Activated CD4-positive, alpha-beta T cell treated with anti-CD3 and anti-CD28 coated beads, Interleukin-2, amount 50 U/mL, for 4 hours (primary cell): ENCODE measurements around the gene KIFC1.
"Not testable (repeated sequence)": the region's sequence is repeated elsewhere in the genome, so short reads cannot be mapped to it uniquely, and the experiment has no call there.

Experiments used
- DNase-seq, 2 experiments: peaks; one replicate each; pipeline ENCODE4 v3.0.0-alpha.2; 2020

KIFC1 gene

GRCh38 chr6:33377171-33377570, 14.5 kb upstream of the KIFC1 start:
- DNase-seq = no peak

DNA sequence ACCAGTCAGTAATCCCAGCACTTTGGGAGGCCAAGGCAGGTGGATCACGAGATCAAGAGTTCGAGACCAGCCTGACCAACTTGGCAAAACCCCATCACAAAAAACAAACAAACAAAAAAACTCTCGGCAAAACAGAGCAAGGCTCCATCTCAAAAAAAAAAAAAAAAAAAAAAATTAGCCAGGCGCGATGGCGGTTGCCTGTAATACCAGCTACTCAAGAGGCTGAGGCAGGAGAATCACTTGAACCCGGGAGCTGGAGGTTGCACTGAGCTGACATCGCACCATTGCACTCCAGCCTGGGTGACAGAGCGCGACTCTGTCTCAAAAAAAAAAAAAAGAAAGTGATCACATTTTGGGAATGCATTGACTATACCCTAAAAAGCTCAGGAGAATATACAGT, 12.4 kb upstream of the KIFC1 start:
- DNase-seq = not testable (repeated sequence)

DNA sequence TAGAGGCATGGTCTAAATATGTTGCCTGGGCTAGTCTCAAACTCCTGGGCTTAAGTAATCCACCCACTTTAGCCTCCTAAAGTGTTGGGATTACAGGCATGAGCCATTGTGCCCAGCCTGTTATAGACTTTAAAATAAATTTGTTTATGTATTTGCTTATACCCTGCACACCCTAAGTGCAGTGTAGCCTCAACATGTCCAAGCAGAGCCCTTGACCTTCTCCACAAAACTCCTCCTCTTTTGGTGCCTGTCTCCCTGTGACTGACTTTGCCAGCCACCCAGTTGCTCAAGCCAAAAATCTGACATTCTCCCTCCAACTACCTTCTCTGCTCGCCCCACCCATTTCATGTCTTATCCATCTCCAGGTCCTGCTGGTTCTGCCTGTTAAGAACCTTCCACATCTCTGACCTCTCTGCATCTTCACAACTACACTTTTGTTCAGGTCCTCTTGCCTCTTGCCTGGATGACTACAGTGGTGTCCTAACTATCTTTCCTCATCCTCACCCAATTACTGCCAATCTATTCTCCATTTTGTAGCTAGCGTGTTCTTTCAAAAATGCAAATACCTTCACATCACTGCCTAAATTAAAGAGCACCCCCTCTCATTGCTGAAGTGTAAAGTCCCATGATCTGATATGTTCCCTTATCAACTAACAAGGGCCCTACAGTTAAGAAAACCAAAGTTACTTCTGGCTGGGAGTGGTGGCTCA, 11.2 kb upstream of the KIFC1 start:
- no peak for DNase-seq

DNA sequence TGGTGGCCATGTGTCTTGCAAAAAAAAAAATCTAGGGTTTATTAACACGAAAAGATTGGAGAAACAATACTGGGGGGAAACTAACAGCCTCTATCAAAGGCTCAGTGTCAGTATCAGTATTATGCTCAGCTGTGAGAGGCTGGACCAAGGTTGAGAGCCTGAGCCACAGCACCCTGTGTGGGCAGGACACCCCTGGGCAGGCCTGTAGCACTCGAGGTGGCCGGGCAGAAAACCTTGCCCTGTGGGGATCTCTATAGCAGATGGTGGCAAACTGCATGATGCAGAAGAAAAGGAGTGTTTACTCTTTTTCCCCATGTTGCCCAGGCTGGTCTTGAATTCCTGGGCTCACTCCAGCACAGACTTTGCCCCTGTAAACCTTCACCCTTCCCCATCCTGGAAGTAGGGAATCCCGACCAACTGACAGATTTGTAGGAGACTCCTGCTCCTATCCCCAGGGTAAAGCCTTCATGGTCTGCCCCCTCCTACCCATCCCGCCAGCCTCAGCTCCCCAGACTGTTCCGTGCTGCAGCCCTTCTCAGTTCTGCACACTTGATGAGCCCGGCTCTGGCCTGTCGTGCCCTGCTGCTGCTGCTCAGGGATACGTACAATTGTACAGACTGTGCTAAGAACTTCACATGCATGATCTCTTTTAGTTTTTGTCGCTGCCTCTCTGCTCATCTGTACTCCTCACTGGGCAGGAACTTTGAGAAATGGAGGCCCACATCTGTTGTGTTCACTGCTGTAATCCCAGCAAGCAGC, 8.0 kb upstream of the KIFC1 start:
- no peak for DNase-seq

- no peak for DNase-seq
Measured at GRCh38 chr6:33384581-33385020, 7.0 kb upstream of the KIFC1 start.

GRCh38 chr6:33390173-33390572, 1.4 kb upstream of the KIFC1 start:
- no peak for DNase-seq

DNA sequence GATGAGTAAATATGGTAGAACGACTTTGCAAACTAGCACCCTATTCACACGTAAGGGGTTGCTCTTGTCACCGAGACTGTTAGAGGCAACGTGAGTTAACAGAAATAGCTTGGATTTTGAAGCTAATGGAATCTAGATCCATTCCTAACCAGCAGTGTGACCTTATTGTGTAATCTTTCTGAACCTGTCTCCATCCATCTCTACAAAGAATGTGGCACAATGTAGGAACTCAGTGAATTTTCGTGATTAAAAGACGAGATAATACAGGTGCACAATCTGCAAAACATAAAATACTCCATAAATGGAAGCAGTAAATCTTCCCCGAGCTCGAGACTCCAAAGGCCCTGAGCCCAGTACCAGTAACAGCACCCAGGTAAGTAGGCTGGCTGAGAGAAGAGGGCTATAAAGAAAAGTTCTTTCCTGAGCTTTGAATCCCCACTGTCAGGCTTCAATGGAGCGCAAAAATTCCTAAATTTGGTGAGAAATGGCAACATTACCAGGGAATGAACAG, 801 bp upstream of the KIFC1 start:
- DNase-seq = no peak

GRCh38 chr6:33391922-33392594, 435 bp downstream of the KIFC1 start:
- no peak for DNase-seq

- DNase-seq = no peak
Measured at GRCh38 chr6:33392595-33392948, 949 bp downstream of the KIFC1 start.

DNA sequence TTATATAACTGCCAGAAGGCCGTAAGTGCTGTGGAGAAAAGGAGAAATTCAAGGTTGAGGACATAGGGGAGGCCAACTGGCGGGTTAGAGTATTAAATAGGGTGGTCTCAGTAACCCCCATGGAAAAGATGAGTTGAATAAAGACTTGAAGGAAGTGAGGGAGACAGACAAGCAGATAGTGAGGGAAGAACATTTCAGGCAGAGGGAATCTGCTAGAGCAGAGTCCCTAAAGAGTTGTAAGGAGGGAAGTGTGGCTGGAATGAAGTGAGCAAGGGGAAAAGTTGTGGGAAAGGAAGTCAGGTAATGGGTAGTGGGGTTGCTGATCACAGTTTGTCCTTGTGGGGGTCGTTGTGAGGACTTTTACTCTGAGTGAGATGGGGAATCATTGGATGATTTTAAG, 1.4 kb downstream of the KIFC1 start:
- DNase-seq = no peak

DNA sequence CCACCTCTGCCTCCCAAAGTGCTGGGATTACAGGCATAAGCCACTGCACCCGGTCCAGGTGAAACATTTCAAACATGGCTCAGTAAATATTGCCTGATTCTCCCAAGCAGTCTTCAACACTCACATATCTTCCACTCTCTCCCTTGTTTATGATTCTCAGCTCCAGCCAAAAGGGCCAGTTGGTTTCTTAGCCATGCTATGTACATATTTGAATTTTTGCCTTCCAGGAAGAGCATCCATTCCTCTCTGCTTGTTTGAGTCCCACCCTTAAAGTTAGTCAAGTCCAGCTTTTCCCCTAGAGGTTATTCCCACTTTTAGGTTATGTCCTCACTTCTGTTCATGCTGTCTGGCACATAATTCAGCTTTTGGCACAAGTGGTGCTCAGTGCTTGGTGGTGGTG, 5.9 kb downstream of the KIFC1 start:
- DNase-seq = no peak

GRCh38 chr6:33398601-33399000, 7.0 kb downstream of the KIFC1 start:
- not testable (repeated sequence) for DNase-seq

GRCh38 chr6:33399881-33400280, 8.3 kb downstream of the KIFC1 start:
- DNase-seq = not testable (repeated sequence)

GRCh38 chr6:33404884-33405283, 13.3 kb downstream of the KIFC1 start:
- DNase-seq = no peak

DNA sequence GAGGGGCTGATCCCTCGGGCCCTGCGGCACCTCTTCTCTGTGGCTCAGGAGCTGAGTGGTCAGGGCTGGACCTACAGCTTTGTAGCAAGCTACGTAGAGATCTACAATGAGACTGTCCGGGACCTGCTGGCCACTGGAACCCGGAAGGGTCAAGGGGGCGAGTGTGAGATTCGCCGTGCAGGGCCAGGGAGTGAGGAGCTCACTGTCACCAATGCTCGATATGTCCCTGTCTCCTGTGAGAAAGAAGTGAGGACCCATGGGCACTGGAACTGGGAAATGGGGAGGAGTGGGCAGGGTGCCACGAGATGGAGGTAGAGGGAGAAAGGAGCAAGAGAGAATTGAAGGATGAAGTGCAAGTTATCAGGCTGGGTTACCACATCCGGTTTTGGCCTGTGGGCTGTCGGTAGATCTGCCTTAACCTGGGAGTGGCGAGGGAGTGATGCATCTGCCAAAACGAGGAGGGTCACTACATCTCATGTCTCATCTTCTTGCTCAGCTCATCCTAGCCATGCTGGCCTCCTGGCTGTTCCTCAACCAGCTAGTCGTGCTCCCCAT, 13.8 kb downstream of the KIFC1 start:
- no peak for DNase-seq

GRCh38 chr6:33406126-33406525, 14.5 kb downstream of the KIFC1 start:
- no peak for DNase-seq

DNA sequence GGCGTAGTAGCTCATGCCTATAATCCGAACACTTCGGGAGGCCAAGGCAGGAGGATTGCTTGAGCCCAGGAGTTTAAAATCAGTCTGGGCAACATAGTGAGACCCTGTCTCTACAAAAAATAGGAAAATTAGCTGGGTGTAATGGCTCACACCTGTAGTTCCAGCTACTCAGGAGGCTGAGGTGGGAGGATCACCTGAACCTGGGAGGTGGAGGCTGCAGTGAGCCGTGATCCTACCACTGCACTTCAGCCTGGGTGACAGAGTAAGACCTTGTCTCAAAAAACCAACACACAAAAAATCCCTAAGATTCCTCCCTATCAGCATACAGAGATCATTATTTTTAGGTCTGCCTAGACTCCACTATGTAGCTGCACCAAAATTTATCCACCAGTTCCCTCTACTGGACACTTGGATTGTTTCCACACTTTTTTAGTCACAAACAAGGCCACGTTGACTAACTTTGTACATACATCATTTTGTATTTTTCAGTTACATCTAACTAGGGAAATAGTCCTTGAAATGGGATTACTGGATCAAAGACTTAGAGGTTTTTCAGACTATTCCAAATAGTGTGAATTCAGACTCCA, 15.6 kb downstream of the KIFC1 start:
- DNase-seq = no peak

- DNase-seq = peak; percentile 91 to 94
Measured at GRCh38 chr6:33410050-33410710, 18.6 kb downstream of the KIFC1 start.

GRCh38 chr6:33410711-33411631, 19.3 kb downstream of the KIFC1 start, which contains the start of gene PHF1:
TSS of gene PHF1 (plus strand) at chr6:33411014. CDS start at chr6:33412264, 1,250 bp downstream.
- DNase-seq = peak; percentile 73 to 81

DNA sequence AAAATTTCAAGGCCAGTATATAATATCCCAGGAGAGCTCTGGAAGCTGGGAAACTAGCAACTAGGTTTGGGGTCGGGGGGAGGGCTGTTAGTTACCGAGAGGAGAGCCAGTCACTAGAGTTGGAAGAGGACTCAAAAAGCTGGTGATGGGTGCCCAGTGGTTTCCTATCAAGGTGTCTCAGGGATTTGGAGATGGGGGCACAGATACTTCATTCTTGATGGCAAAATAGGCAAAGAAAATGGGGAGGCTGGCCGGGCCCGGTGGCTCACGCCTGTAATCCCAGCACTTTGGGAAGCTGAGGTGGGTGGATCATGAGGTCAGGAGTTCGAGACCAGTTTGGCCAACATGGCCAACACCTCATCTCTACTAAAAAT, 20.0 kb downstream of the KIFC1 start:
- DNase-seq = no peak
